HL-60 (cell line): ENCODE data around the gene EPB41L4B.
"Not testable (repeated sequence)": the region's sequence is repeated elsewhere in the genome, so short reads cannot be mapped to it uniquely, and the experiment has no call there.

ENCODE experiments used
- DNase-seq, 2 experiments: peaks; one replicate each; pipeline ENCODE4 v3.0.0-alpha.2; 2010 to 2020; ENCODE audit warnings: low read depth in 1 of 2, low spot score in 1 of 2
- H3K27ac ChIP-seq: fragments of 250-450 bp; sonication (Bioruptor Pico); replicated peaks from 2 replicates; pipeline ENCODE4 v1.5.1; 2020; ENCODE audit warnings: mild to moderate bottlenecking, moderate library complexity
- H3K27me3 ChIP-seq: fragments of 250-450 bp; sonication (Bioruptor Pico); 2 replicates; pipeline ENCODE4 v1.5.1; 2021; ENCODE audit warnings: mild to moderate bottlenecking, moderate library complexity; ENCODE audit not compliant: insufficient read depth, poor library complexity, severe bottlenecking
- H3K4me3 ChIP-seq: replicated peaks from 2 replicates; pipeline ENCODE4 v1.5.1; 2011; ENCODE audit warnings: mild to moderate bottlenecking, control low read depth, low read length; ENCODE audit not compliant: insufficient read depth
- CTCF ChIP-seq: IDR thresholded peaks from one replicate; pipeline ENCODE4 v1.5.1; 2011; ENCODE audit warnings: low read length, control low read depth, inconsistent platforms; ENCODE audit not compliant: insufficient read depth
- GABPA ChIP-seq: IDR thresholded peaks from 2 replicates; pipeline ENCODE4 v1.6.1; 2012; ENCODE audit warnings: low read depth
- POLR2AphosphoS5 ChIP-seq: IDR thresholded peaks from 2 replicates; pipeline ENCODE4 v1.6.1; 2012; ENCODE audit warnings: low read depth
- REST ChIP-seq: IDR thresholded peaks from 2 replicates; pipeline ENCODE4 v1.6.1; 2012; ENCODE audit warnings: low read depth; ENCODE audit not compliant: insufficient replicate concordance
- SPI1 ChIP-seq: IDR thresholded peaks from 2 replicates; pipeline ENCODE4 v1.6.1; 2012; ENCODE audit warnings: low read depth, mild to moderate bottlenecking, borderline replicate concordance

The EPB41L4B gene

GRCh38 chr9:109225629-109226028 is 95.2 kb downstream of the EPB41L4B start:
- Histone ChIP-seq H3K27me3 (peaks cover 4% of the 10 kb centered on the region), H3K27ac (no peak overlapping the region), H3K4me3 (no peak overlapping the region)
- DNase-seq: no peak
- TF ChIP-seq GABPA: no peak
- TF ChIP-seq REST: no peak
- TF ChIP-seq CTCF: no peak
- TF ChIP-seq SPI1: no peak
- TF ChIP-seq POLR2AphosphoS5: no peak

- DNase-seq: no peak
- H3K27me3 ChIP-seq: no peaks in the 10 kb centered on the region
- no peak overlapping the region for H3K27ac ChIP-seq
- H3K4me3 ChIP-seq: no peak overlapping the region
- TF ChIP-seq GABPA: no peak
- no peak for TF ChIP-seq POLR2AphosphoS5
- no peak for TF ChIP-seq CTCF
- TF ChIP-seq SPI1: no peak
- TF ChIP-seq REST: no peak
These were observed 96.1 kb downstream of the EPB41L4B start for GRCh38 chr9:109224751-109225150.

- not testable (repeated sequence) for DNase-seq, H3K27me3 ChIP-seq, H3K4me3 ChIP-seq, H3K27ac ChIP-seq
These were observed 102.6 kb downstream of the EPB41L4B start for GRCh38 chr9:109218242-109218641.

- Histone ChIP-seq H3K27me3 (no peaks in the 10 kb centered on the region), H3K4me3 (no peak overlapping the region), H3K27ac (no peak overlapping the region)
- no peak for DNase-seq
- no peak for TF ChIP-seq REST
- no peak for TF ChIP-seq POLR2AphosphoS5
- no peak for TF ChIP-seq GABPA
- no peak for TF ChIP-seq CTCF
- TF ChIP-seq SPI1: no peak
These were observed 106.4 kb downstream of the EPB41L4B start for GRCh38 chr9:109214414-109214813.
